Measurements from ENCODE around the gene ARHGAP42.
A peak's percentile ranks its signal among the peaks of the same experiment; 100 is the strongest.

Gene ARHGAP42

GRCh38 chr11:100682247-100682969, 4.7 kb upstream of the ARHGAP42 start:
- Histone ChIP-seq H3K27ac (ENCODE audit: low read depth, low read length) (no peak overlapping the region), H3K9me3 (ENCODE audit: low read length) (no peaks in the 10 kb centered on the region), H3K4me3 (ENCODE audit: low read depth in 1 of 2, low read length in 2 of 2) (no peak overlapping the region), H3K4me1 (ENCODE audit: insufficient read depth, low read length) (peaks cover 12% of the 10 kb centered on the region), H3K27me3 (ENCODE audit: control insufficient read depth in 1 of 2, insufficient read depth in 2 of 2, low read length in 2 of 2) (no peaks in the 10 kb centered on the region), H3K9ac (ENCODE audit: low read length) (no peak overlapping the region), H3K36me3 (ENCODE audit: insufficient read depth, low read length) (no peaks in the 10 kb centered on the region)

DNA sequence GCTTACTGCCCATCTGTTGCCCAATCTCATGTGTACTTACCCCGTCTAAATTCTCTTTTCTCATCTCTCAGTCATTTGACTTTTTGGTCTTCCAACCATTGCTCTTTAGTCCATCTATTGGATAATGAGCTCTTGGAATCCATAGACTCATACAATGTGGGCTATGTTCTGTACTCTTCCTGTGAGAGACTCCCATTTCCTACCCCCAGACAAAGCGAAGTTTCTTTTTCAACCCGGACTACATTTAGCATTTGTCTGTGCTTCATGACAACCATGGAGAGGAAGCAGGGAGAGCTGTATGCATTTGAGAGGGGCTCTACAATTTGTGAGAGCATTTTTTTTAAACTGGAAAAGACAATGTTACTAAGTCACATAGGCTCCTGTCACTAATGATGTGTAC, 4.0 kb upstream of the ARHGAP42 start:
- Histone ChIP-seq H3K9me3 (ENCODE audit: low read length) (no peaks in the 10 kb centered on the region), H3K27me3 (ENCODE audit: control insufficient read depth in 1 of 2, insufficient read depth in 2 of 2, low read length in 2 of 2) (no peaks in the 10 kb centered on the region), H3K36me3 (ENCODE audit: insufficient read depth, low read length) (no peaks in the 10 kb centered on the region), H3K4me3 (ENCODE audit: low read depth in 1 of 2, low read length in 2 of 2) (no peak overlapping the region), H3K9ac (ENCODE audit: low read length) (no peak overlapping the region), H3K27ac (ENCODE audit: low read depth, low read length) (no peak overlapping the region), H3K4me1 (ENCODE audit: insufficient read depth, low read length) (peaks cover 13% of the 10 kb centered on the region)

GRCh38 chr11:100684101-100685065, 2.7 kb upstream of the ARHGAP42 start:
- Histone ChIP-seq H3K27ac (ENCODE audit: low read depth, low read length) (no peak overlapping the region), H3K4me1 (ENCODE audit: insufficient read depth, low read length) (peaks cover 16% of the 10 kb centered on the region)

GRCh38 chr11:100686476-100687053, 523 bp upstream of the ARHGAP42 start:
- Histone ChIP-seq H3K9ac (ENCODE audit: low read length) (no peak overlapping the region), H3K4me3 (ENCODE audit: low read depth in 1 of 2, low read length in 2 of 2) (peak overlapping the region; percentile 84 to 93), H3K4me1 (ENCODE audit: insufficient read depth, low read length) (peaks cover 16% of the 10 kb centered on the region), H3K27me3 (ENCODE audit: control insufficient read depth in 1 of 2, insufficient read depth in 2 of 2, low read length in 2 of 2) (no peaks in the 10 kb centered on the region), H3K9me3 (ENCODE audit: low read length) (no peaks in the 10 kb centered on the region), H3K36me3 (ENCODE audit: insufficient read depth, low read length) (no peaks in the 10 kb centered on the region), H3K27ac (ENCODE audit: low read depth, low read length) (peak overlapping the region; percentile 56)

More at GRCh38 chr11:100684101-100685065, 2.7 kb upstream of the ARHGAP42 start:
- no peak overlapping the region for H3K4me3 ChIP-seq (ENCODE audit: low read depth in 1 of 2, low read length in 2 of 2)
- no peaks in the 10 kb centered on the region for H3K36me3 ChIP-seq (ENCODE audit: insufficient read depth, low read length)
- no peaks in the 10 kb centered on the region for H3K27me3 ChIP-seq (ENCODE audit: control insufficient read depth in 1 of 2, insufficient read depth in 2 of 2, low read length in 2 of 2)
- no peaks in the 10 kb centered on the region for H3K9me3 ChIP-seq (ENCODE audit: low read length)
- no peak overlapping the region for H3K9ac ChIP-seq (ENCODE audit: low read length)

GRCh38 chr11:100687630-100688395, 725 bp downstream of the ARHGAP42 start:
- H3K27ac ChIP-seq (ENCODE audit: low read depth, low read length): no peak overlapping the region
- no peaks in the 10 kb centered on the region for H3K9me3 ChIP-seq (ENCODE audit: low read length)
- H3K4me1 ChIP-seq (ENCODE audit: insufficient read depth, low read length): peaks cover 16% of the 10 kb centered on the region
- H3K4me3 ChIP-seq (ENCODE audit: low read depth in 1 of 2, low read length in 2 of 2): peak overlapping the region; percentile 84 to 93
- H3K27me3 ChIP-seq (ENCODE audit: control insufficient read depth in 1 of 2, insufficient read depth in 2 of 2, low read length in 2 of 2): no peaks in the 10 kb centered on the region
- H3K36me3 ChIP-seq (ENCODE audit: insufficient read depth, low read length): no peaks in the 10 kb centered on the region
- peak overlapping the region; percentile 24 for H3K9ac ChIP-seq (ENCODE audit: low read length)

DNA sequence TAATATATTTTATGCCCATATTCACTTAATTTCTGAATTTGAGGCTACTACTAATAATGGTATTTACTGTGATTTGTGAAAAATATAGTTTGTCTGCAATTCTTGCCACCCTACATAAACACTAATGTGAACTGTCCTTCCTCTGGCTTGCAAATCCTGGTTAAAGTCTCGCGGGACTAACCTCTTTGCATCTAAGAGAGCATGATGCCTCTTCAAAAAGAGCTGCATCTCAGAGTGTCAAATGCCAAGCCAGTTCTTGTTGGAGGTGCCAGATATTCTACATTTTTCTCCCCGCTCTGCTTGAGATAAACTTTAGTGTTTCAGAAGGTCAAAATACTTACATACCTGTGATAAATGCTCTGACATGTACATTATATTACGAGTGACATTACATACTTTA, 2.1 kb downstream of the ARHGAP42 start:
- peaks cover 14% of the 10 kb centered on the region for H3K4me1 ChIP-seq (ENCODE audit: insufficient read depth, low read length)
- H3K4me3 ChIP-seq (ENCODE audit: low read depth in 1 of 2, low read length in 2 of 2): no peak overlapping the region
- no peaks in the 10 kb centered on the region for H3K9me3 ChIP-seq (ENCODE audit: low read length)
- no peak overlapping the region for H3K9ac ChIP-seq (ENCODE audit: low read length)
- H3K36me3 ChIP-seq (ENCODE audit: insufficient read depth, low read length): no peaks in the 10 kb centered on the region
- H3K27me3 ChIP-seq (ENCODE audit: control insufficient read depth in 1 of 2, insufficient read depth in 2 of 2, low read length in 2 of 2): no peaks in the 10 kb centered on the region
- no peak overlapping the region for H3K27ac ChIP-seq (ENCODE audit: low read depth, low read length)

GRCh38 chr11:100691896-100692653, 5.0 kb downstream of the ARHGAP42 start:
- H3K9me3 ChIP-seq (ENCODE audit: low read length): no peaks in the 10 kb centered on the region
- H3K27me3 ChIP-seq (ENCODE audit: control insufficient read depth in 1 of 2, insufficient read depth in 2 of 2, low read length in 2 of 2): no peaks in the 10 kb centered on the region
- H3K36me3 ChIP-seq (ENCODE audit: insufficient read depth, low read length): no peaks in the 10 kb centered on the region
- peaks cover 4% of the 10 kb centered on the region for H3K4me1 ChIP-seq (ENCODE audit: insufficient read depth, low read length)
- no peak overlapping the region for H3K27ac ChIP-seq (ENCODE audit: low read depth, low read length)
- H3K9ac ChIP-seq (ENCODE audit: low read length): no peak overlapping the region
- H3K4me3 ChIP-seq (ENCODE audit: low read depth in 1 of 2, low read length in 2 of 2): no peak overlapping the region

DNA sequence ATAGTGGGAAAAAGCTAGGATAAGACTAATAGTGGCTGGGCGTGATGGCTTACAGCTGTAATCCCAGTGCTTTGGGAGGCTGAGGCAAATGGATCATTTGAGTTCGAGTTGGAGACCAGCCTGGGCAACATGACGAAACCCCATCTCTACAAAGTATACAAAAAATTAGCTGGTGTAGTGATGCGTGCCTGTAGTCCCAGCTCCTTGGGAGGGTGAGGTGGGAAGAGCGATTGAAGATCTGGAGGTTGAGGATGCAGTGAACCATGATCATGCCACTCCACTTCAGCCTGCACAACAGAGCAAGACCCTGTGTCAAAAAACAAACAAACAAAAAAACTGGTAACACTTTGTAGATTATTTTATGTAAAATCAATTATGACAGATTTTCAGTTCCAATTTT, 8.8 kb downstream of the ARHGAP42 start:
- no peaks in the 10 kb centered on the region for H3K9me3 ChIP-seq (ENCODE audit: low read length)
- H3K27ac ChIP-seq (ENCODE audit: low read depth, low read length): no peak overlapping the region
- H3K4me1 ChIP-seq (ENCODE audit: insufficient read depth, low read length): no peaks in the 10 kb centered on the region
- H3K9ac ChIP-seq (ENCODE audit: low read length): no peak overlapping the region
- H3K4me3 ChIP-seq (ENCODE audit: low read depth in 1 of 2, low read length in 2 of 2): no peak overlapping the region
- no peaks in the 10 kb centered on the region for H3K36me3 ChIP-seq (ENCODE audit: insufficient read depth, low read length)
- H3K27me3 ChIP-seq (ENCODE audit: control insufficient read depth in 1 of 2, insufficient read depth in 2 of 2, low read length in 2 of 2): no peaks in the 10 kb centered on the region

DNA sequence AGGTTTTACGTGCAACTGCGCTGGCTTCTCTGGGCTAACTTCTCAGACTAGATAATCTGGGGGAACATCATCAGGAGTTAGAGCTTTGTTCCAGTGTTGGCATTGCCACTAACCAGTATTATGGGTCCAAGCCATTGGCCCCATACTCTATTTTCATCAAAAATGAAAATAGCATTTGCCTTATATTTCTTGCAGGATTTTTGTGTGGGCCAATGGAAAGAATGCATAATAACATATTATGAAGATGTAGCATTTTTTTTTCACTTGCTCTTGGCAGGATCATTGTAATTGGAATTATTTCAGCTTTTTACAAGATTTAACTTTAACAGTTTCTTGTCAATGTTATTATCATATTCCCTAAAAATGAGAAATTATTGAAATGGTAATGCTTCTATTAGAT, 16.1 kb downstream of the ARHGAP42 start:
- no peak overlapping the region for H3K4me3 ChIP-seq (ENCODE audit: low read depth in 1 of 2, low read length in 2 of 2)
- H3K9ac ChIP-seq (ENCODE audit: low read length): no peak overlapping the region
- no peaks in the 10 kb centered on the region for H3K4me1 ChIP-seq (ENCODE audit: insufficient read depth, low read length)

GRCh38 chr11:100703801-100704575, 16.9 kb downstream of the ARHGAP42 start:
- H3K27me3 ChIP-seq (ENCODE audit: control insufficient read depth in 1 of 2, insufficient read depth in 2 of 2, low read length in 2 of 2): no peaks in the 10 kb centered on the region
- no peaks in the 10 kb centered on the region for H3K9me3 ChIP-seq (ENCODE audit: low read length)
- H3K9ac ChIP-seq (ENCODE audit: low read length): no peak overlapping the region
- H3K27ac ChIP-seq (ENCODE audit: low read depth, low read length): no peak overlapping the region
- no peaks in the 10 kb centered on the region for H3K36me3 ChIP-seq (ENCODE audit: insufficient read depth, low read length)
- H3K4me3 ChIP-seq (ENCODE audit: low read depth in 1 of 2, low read length in 2 of 2): no peak overlapping the region
- H3K4me1 ChIP-seq (ENCODE audit: insufficient read depth, low read length): no peaks in the 10 kb centered on the region

More for the DNA sequence above, 16.1 kb downstream of the ARHGAP42 start:
- Histone ChIP-seq H3K27me3 (ENCODE audit: control insufficient read depth in 1 of 2, insufficient read depth in 2 of 2, low read length in 2 of 2) (no peaks in the 10 kb centered on the region), H3K36me3 (ENCODE audit: insufficient read depth, low read length) (no peaks in the 10 kb centered on the region), H3K9me3 (ENCODE audit: low read length) (no peaks in the 10 kb centered on the region), H3K27ac (ENCODE audit: low read depth, low read length) (no peak overlapping the region)

Measured in muscle layer of colon (tissue), 2 donors.